HEK293 (cell line): Measurements from ENCODE around the gene NMD3.

Source experiments
- MZF1 ChIP-seq: fragments of 450-650 bp; formaldehyde crosslinking; IDR thresholded peaks from 2 replicates; pipeline ENCODE4 v1.5.1; 2017; ENCODE audit warnings: missing biosample characterization, missing genetic modification characterization, borderline replicate concordance
- REPIN1 ChIP-seq: fragments of 450-650 bp; formaldehyde crosslinking; IDR thresholded peaks from 2 replicates; pipeline ENCODE4 v1.5.1; 2017; ENCODE audit warnings: missing biosample characterization, missing genetic modification characterization, low read depth
- ZBTB7A ChIP-seq: fragments of 450-650 bp; formaldehyde crosslinking; IDR thresholded peaks from 2 replicates; pipeline ENCODE4 v1.5.1; 2016; ENCODE audit warnings: low read depth, missing biosample characterization, missing genetic modification characterization
- ZNF146 ChIP-seq: fragments of 450-650 bp; formaldehyde crosslinking; IDR thresholded peaks from 2 replicates; pipeline ENCODE4 v1.5.1; 2016; ENCODE audit warnings: missing biosample characterization, missing genetic modification characterization
- ZNF24 ChIP-seq: fragments of 450-650 bp; formaldehyde crosslinking; IDR thresholded peaks from 2 replicates; pipeline ENCODE4 v1.5.1; 2016; ENCODE audit warnings: missing biosample characterization, missing genetic modification characterization
- ZNF274 ChIP-seq, 2 experiments: fragments of 200-500 bp in 1 of 2; fragments of 450-650 bp in 1 of 2; sonication (Bioruptor generic) in 1 of 2; formaldehyde crosslinking in 1 of 2; IDR thresholded peaks; 2 replicates each; pipeline versions ENCODE4 v1.5.1 to v1.6.1; 2014 to 2016; ENCODE audit warnings: borderline replicate concordance in 1 of 2, inconsistent platforms in 1 of 2, low read length in 1 of 2, missing biosample characterization in 1 of 2, missing genetic modification characterization in 1 of 2
- TF ChIP-seq, protein P1 (sequence below): fragments of 450-650 bp; formaldehyde crosslinking; IDR thresholded peaks from 2 replicates; pipeline ENCODE4 v1.5.1; 2016; ENCODE audit warnings: missing biosample characterization, missing genetic modification characterization

DNA sequence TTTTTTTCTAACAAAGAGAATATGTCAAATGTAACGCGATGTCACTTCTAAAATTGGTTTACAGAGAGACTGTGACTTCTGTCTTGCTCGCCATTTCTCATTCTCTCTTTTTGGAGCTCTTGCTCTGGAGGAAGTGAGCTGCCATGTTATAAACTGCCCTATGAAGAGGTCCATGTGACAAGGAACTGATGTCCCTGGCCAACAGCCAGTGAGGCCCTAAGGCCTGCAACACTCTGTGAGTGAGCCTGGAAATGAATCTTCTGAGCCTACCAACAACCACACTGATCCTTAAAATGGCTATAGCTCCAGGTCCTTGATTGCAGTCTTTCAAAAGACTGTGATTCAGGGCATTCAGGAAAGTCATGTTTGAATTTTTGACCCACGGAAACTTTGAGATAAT is 49.9 kb downstream of the NMD3 start:
- TF ChIP-seq ZBTB7A (tag by site-specific recombination) = no peak
- TF ChIP-seq, protein P1, sequence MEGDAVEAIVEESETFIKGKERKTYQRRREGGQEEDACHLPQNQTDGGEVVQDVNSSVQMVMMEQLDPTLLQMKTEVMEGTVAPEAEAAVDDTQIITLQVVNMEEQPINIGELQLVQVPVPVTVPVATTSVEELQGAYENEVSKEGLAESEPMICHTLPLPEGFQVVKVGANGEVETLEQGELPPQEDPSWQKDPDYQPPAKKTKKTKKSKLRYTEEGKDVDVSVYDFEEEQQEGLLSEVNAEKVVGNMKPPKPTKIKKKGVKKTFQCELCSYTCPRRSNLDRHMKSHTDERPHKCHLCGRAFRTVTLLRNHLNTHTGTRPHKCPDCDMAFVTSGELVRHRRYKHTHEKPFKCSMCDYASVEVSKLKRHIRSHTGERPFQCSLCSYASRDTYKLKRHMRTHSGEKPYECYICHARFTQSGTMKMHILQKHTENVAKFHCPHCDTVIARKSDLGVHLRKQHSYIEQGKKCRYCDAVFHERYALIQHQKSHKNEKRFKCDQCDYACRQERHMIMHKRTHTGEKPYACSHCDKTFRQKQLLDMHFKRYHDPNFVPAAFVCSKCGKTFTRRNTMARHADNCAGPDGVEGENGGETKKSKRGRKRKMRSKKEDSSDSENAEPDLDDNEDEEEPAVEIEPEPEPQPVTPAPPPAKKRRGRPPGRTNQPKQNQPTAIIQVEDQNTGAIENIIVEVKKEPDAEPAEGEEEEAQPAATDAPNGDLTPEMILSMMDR = no peak
- no peak for TF ChIP-seq ZNF24 (tag by site-specific recombination)
- TF ChIP-seq ZNF274 (IDR thresholded peaks at IDR 0.05; ENCODE audit: low read length) = no peak
- TF ChIP-seq ZNF274 (tag by site-specific recombination; IDR thresholded peaks at IDR 0.05; ENCODE audit: borderline replicate concordance) = no peak
- TF ChIP-seq REPIN1 (tag by site-specific recombination) = no peak
- no peak for TF ChIP-seq MZF1 (tag by site-specific recombination)
- TF ChIP-seq ZNF146 (tag by site-specific recombination) = no peak
